ENCODE results near the gene DMC1. TPM values are rescaled to one million over a fixed set of nuclear protein-coding genes. Genes with fewer than 3 reads are reported as not detected.

The DMC1 gene
- polyA plus RNA-seq, 1 of the 3 experiments (the other 2 are of a cell fraction) = not detected

DNA sequence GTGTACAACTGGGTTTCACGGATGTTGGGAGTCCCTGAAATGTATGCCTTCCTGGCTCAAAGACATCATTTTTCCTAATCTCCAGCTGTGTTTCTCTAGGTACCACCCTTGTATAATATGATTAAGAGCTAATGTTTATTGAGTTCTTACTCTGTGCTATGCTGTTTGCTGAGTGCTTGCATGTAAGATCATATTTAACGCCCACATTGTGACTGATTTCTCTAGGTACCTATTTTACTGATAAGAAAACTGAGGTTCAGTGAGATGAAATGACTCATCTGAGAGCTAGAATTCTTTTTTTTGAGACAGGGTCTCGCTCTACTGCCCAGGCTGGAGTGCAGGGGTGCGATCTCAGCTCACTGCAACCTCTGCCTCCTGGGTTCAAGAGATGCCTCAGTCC is 43.6 kb upstream of the DMC1 start:
- H3K4me2 ChIP-seq = no peak overlapping the region
- H3K36me3 ChIP-seq (replicated peaks in 1 of 2; ENCODE audit: control insufficient read depth in 1 of 2, insufficient read depth in 2 of 2, low read length in 1 of 2) = no peaks in the 10 kb centered on the region
- ChIA-PET POLR2A (no interaction called here), CTCF (no interaction called here)
- WGBS (ENCODE audit: low lambda C conversion rate) = 95% methylated on average over 4 of the region's 4 CpGs
- H3K4me1 ChIP-seq (ENCODE audit: control insufficient read depth in 1 of 2, insufficient read depth in 2 of 2, low read depth in 1 of 2, low read length in 1 of 2) = no peaks in the 10 kb centered on the region
- H4K20me1 ChIP-seq (ENCODE audit: insufficient read depth) = no peaks in the 10 kb centered on the region
- TF ChIP-seq TEAD4 (IDR thresholded peaks at IDR 0.05; ENCODE audit: borderline replicate concordance, insufficient read depth) (no peak), ELF1 (IDR thresholded peaks at IDR 0.05) (no peak), EP300 (IDR thresholded peaks at IDR 0.05; ENCODE audit: borderline replicate concordance in 1 of 2, low read depth in 1 of 2, low read length in 1 of 2) (no peak), RFX5 (IDR thresholded peaks at IDR 0.05; ENCODE audit: low read length) (no peak), FOSL2 (IDR thresholded peaks at IDR 0.05; ENCODE audit: borderline replicate concordance, low read depth) (no peak), NRF1 (IDR thresholded peaks at IDR 0.05; ENCODE audit: low read depth, low read length) (no peak), FOXM1 (IDR thresholded peaks at IDR 0.05; ENCODE audit: low read depth) (no peak), RCOR1 (IDR thresholded peaks at IDR 0.05; ENCODE audit: low read length) (no peak)
- TF ChIP-seq, protein P1, sequence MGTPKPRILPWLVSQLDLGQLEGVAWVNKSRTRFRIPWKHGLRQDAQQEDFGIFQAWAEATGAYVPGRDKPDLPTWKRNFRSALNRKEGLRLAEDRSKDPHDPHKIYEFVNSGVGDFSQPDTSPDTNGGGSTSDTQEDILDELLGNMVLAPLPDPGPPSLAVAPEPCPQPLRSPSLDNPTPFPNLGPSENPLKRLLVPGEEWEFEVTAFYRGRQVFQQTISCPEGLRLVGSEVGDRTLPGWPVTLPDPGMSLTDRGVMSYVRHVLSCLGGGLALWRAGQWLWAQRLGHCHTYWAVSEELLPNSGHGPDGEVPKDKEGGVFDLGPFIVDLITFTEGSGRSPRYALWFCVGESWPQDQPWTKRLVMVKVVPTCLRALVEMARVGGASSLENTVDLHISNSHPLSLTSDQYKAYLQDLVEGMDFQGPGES (IDR thresholded peaks at IDR 0.05; ENCODE audit: low read depth, low read length) = no peak
- TF ChIP-seq, protein P2, sequence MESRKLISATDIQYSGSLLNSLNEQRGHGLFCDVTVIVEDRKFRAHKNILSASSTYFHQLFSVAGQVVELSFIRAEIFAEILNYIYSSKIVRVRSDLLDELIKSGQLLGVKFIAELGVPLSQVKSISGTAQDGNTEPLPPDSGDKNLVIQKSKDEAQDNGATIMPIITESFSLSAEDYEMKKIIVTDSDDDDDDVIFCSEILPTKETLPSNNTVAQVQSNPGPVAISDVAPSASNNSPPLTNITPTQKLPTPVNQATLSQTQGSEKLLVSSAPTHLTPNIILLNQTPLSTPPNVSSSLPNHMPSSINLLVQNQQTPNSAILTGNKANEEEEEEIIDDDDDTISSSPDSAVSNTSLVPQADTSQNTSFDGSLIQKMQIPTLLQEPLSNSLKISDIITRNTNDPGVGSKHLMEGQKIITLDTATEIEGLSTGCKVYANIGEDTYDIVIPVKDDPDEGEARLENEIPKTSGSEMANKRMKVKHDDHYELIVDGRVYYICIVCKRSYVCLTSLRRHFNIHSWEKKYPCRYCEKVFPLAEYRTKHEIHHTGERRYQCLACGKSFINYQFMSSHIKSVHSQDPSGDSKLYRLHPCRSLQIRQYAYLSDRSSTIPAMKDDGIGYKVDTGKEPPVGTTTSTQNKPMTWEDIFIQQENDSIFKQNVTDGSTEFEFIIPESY (IDR thresholded peaks at IDR 0.05; ENCODE audit: borderline replicate concordance, low read depth) = no peak
- no peak overlapping the region for H3K9ac ChIP-seq
- no peaks in the 10 kb centered on the region for H3K9me2 ChIP-seq
- H3K27ac ChIP-seq (ENCODE audit: low read depth in 2 of 2, low read length in 1 of 2) = no peak overlapping the region
- no peak overlapping the region for H3K4me3 ChIP-seq (ENCODE audit: low read depth in 2 of 2, low read length in 1 of 2)
- no peaks in the 10 kb centered on the region for H3F3A ChIP-seq (replicated peaks; ENCODE audit: insufficient read depth)
- no peak for DNase-seq
- no peak overlapping the region for H2AFZ ChIP-seq (ENCODE audit: low read depth)
- H3K9me3 ChIP-seq = no peaks in the 10 kb centered on the region
- no peaks in the 10 kb centered on the region for H3K79me2 ChIP-seq (ENCODE audit: insufficient read depth)
- H3K27me3 ChIP-seq (ENCODE audit: insufficient read depth) = no peaks in the 10 kb centered on the region

DNA sequence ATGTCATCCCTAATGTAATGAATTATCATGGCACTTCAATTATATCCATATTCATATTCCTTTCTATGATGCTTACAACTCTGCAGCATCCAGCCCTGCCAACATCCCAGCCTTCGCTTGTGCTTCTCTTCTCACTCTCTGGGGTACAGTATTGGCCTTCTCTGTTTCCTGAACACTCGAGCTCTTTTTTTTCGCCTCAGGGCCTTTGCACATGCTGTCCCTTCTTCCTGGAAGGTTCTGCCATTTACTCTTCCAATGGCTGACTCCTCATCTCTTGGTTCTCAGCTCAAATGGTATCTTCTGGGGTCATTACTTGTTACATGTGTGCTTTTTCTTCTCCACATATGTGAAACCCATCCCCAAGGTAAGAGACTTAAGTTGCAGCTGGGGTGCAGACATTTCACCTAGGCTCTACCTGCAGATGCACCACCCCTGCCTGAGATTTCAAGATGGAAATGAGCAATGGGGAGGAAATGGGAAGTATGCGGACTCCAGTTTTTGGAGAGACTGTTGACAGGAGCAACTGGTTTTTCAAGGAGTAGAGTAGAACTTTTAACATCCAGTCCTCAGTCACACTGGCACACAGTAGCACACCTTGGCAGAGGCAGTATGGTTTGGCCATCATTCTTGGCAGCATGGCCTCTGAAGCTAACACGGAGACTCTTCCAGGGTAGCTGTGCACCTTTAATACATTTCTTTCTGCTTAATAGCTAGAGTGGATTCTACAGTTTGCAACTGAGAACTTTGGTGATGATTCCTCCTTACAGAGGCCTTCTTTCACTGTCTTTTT is 42.4 kb upstream of the DMC1 start:
- Histone ChIP-seq H3K4me3 (ENCODE audit: low read depth in 2 of 2, low read length in 1 of 2) (no peak overlapping the region), H3K36me3 (replicated peaks in 1 of 2; ENCODE audit: control insufficient read depth in 1 of 2, insufficient read depth in 2 of 2, low read length in 1 of 2) (no peaks in the 10 kb centered on the region), H3K27ac (ENCODE audit: low read depth in 2 of 2, low read length in 1 of 2) (no peak overlapping the region), H4K20me1 (ENCODE audit: insufficient read depth) (no peaks in the 10 kb centered on the region), H3K9ac (no peak overlapping the region), H3K27me3 (ENCODE audit: insufficient read depth) (no peaks in the 10 kb centered on the region), H2AFZ (ENCODE audit: low read depth) (no peak overlapping the region), H3K79me2 (ENCODE audit: insufficient read depth) (no peaks in the 10 kb centered on the region), H3K4me1 (ENCODE audit: control insufficient read depth in 1 of 2, insufficient read depth in 2 of 2, low read depth in 1 of 2, low read length in 1 of 2) (no peaks in the 10 kb centered on the region), H3F3A (replicated peaks; ENCODE audit: insufficient read depth) (no peaks in the 10 kb centered on the region), H3K4me2 (no peak overlapping the region), H3K9me3 (no peaks in the 10 kb centered on the region), H3K9me2 (no peaks in the 10 kb centered on the region)
- DNase-seq = no peak
- CTCF ChIA-PET = no interaction called here
- 96% methylated on average over 4 of the region's 5 CpGs for WGBS (ENCODE audit: low lambda C conversion rate)
- POLR2A ChIA-PET = no interaction called here
- TF ChIP-seq, protein P3, sequence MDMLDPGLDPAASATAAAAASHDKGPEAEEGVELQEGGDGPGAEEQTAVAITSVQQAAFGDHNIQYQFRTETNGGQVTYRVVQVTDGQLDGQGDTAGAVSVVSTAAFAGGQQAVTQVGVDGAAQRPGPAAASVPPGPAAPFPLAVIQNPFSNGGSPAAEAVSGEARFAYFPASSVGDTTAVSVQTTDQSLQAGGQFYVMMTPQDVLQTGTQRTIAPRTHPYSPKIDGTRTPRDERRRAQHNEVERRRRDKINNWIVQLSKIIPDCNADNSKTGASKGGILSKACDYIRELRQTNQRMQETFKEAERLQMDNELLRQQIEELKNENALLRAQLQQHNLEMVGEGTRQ (IDR thresholded peaks at IDR 0.05; ENCODE audit: borderline replicate concordance, low read depth, low read length) = no peak
- TF ChIP-seq, protein P4, sequence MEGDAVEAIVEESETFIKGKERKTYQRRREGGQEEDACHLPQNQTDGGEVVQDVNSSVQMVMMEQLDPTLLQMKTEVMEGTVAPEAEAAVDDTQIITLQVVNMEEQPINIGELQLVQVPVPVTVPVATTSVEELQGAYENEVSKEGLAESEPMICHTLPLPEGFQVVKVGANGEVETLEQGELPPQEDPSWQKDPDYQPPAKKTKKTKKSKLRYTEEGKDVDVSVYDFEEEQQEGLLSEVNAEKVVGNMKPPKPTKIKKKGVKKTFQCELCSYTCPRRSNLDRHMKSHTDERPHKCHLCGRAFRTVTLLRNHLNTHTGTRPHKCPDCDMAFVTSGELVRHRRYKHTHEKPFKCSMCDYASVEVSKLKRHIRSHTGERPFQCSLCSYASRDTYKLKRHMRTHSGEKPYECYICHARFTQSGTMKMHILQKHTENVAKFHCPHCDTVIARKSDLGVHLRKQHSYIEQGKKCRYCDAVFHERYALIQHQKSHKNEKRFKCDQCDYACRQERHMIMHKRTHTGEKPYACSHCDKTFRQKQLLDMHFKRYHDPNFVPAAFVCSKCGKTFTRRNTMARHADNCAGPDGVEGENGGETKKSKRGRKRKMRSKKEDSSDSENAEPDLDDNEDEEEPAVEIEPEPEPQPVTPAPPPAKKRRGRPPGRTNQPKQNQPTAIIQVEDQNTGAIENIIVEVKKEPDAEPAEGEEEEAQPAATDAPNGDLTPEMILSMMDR (IDR thresholded peaks at IDR 0.05) = no peak
- TF ChIP-seq NRF1 (IDR thresholded peaks at IDR 0.05; ENCODE audit: low read depth, low read length) (no peak), SIN3A (IDR thresholded peaks at IDR 0.05; ENCODE audit: borderline replicate concordance, low read depth, low read length) (no peak), FOXJ3 (CRISPR knock-in tag; IDR thresholded peaks at IDR 0.05) (no peak), YY1 (IDR thresholded peaks at IDR 0.05; ENCODE audit: low read depth) (no peak), FOXM1 (IDR thresholded peaks at IDR 0.05; ENCODE audit: low read depth) (no peak), GATA2 (CRISPR knock-in tag; IDR thresholded peaks at IDR 0.05) (no peak), TAF1 (IDR thresholded peaks at IDR 0.05; ENCODE audit: borderline replicate concordance, low read depth, low read length) (no peak), RAD21 (IDR thresholded peaks at IDR 0.05; ENCODE audit: low read length) (no peak), TEAD4 (IDR thresholded peaks at IDR 0.05; ENCODE audit: borderline replicate concordance, insufficient read depth) (no peak), MEF2A (IDR thresholded peaks at IDR 0.05; ENCODE audit: borderline replicate concordance, low read depth) (no peak), RCOR1 (IDR thresholded peaks at IDR 0.05; ENCODE audit: low read length) (no peak), MXI1 (IDR thresholded peaks at IDR 0.05; ENCODE audit: low read depth, low read length) (no peak), RXRA (IDR thresholded peaks at IDR 0.05; ENCODE audit: borderline replicate concordance, low read depth) (no peak), POLR2AphosphoS5 (IDR thresholded peaks at IDR 0.05; ENCODE audit: low read depth, low read length) (no peak)
